ENCODE data around the gene SPDEF.

The SPDEF gene

DNA sequence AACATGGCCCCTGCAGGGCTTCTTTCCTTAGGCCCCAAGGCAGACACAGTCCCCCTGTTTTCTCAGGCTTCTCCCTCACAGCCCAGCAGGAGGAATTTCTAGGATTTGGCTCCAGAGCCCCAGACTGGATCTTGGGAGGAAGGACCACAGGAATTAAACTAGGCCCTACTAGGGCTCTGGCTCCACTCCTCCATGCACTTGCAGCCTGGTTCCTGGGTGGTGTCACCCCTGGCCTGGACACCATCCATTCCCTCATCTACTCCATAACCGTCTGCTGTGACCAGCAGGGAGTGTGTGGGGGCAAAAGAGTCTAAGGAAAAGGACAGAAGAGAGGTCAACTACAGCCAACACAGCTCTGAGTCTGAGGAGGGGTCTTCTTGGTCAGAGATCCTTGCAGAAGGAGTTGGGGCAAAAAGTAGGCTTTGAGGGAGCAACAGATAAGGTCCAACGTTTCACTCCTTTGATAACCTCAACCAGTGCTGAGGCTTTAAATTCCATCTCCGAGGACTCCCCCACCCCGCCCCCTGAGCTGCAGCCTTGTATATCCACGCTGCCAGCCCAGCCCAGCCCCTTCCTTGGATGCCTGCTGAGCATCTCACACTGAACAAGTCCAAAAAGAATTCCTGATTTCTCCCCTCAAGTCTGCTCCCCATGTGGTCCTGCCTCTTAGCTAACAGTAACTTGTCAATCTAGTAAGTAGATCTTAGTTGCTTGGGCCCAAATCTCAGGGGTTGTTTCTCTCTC, 27.9 kb upstream of the SPDEF start:
- DNase-seq (ENCODE audit: low read depth) = no peak

DNA sequence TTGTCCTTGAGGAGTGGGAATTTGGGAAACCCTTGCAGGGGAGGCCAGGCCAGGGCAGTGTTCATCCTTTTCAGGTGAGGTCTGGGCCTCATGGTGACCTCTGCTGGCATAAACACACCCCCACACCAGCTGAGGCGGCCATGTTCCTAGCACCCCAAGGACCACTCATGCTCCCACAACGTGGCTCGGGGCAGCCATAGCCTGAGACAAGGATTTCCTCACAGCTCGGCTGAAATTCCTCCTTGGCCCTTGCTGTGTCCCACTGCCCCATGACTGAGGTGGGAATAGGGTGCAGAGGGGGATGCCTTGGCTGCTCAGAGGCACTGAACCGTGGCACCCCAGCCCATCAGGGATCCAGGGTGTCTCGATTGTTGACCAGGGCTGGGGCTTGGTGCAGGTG, 27.3 kb upstream of the SPDEF start:
- no peak for DNase-seq (ENCODE audit: low read depth)

DNA sequence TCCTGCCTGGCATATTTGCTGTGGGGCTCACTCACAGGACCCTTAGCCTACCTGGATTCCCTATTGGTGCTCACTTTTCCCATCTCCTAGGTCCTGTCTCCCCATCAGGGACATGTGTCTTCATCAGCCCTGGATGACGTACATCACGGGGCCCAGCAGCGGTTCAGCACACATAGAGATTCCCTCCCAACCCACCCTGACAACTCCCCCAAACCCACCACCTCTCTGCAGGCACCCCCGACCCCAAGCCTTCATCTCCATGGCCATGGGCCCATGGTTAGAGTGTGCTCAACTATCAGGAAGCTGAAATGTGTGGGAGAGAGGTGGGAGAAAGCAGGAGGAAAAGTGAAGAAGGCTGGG, 25.4 kb upstream of the SPDEF start:
- no peak for DNase-seq (ENCODE audit: low read depth)

DNA sequence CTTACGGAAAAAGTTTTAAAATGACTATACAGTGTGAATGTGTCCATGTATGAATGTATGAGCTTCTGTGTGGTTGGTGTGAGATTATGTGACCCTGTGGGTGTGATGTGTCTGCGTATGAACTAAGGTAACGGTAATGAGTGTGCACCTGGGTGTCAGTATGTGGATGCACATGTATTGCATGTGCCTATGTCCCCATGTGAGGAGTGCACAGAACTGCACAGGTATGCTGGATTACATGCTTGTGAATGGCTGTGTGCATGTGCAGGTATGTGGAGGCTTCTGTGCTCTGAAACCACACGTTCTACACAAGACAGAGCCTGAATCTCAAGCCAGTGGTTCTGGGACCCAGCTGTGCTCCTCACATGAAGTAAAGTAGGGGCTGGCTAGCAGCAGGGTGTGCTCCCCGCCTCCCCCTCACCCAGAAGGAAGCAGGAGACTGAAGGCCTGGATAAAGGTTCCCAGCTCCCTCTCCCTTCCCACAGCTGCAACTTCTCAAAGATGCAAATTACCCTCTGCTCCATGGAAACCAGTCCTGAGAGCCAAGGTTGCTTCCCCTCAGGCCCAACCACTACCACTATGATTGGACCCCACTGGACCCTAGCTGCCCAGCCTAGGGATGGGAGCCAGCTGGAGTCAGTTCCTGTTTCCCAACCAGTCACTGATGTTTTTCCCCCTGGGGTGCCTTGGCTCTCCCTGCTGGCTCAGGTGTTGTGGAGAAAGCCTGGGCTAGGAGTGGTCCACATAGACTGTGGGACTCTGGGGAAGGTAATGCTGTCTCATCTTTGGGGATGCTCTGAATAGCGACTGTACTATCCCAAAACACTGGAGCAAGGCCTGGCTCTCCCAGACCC, 24.8 kb upstream of the SPDEF start:
- DNase-seq (ENCODE audit: low read depth) = no peak

DNA sequence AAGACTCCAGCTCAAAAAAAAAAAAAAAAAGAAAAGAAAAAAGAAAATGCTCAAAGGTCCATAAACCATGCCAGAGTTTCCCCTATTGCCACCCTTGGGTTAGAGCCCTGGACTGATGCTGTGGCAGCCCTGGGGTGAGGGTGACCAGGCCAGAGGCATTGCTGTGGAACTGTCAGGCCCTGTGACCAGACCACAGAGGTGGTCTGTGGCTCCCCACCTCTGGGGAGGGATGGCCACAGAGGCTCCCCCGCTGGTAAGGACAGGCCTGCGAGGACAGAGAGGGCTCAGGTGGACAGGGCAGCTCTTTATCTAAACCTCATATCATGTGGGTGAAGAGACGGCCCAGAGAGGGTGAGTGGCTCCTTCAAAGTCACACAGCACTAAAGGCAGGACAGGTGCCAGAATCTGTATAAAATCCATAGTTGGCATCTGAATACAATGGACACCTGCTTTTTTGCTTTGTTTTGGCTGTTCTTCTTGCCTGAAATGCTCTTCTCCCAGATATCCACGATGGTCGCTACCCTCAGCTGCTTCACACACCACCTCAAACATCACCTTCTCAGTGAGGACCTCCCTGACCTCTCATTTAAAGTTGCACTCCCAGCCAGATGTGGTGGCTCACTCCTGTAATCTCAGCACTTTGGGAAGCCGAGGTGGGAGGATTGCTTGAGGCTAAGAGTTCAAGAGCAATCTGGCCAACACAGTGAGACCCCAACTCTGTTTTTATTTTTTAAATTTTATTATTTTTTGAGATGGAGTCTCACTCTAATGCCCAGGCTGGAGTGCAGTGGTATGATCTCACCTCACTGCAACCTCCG, 22.5 kb upstream of the SPDEF start:
- no peak for DNase-seq (ENCODE audit: low read depth)

DNA sequence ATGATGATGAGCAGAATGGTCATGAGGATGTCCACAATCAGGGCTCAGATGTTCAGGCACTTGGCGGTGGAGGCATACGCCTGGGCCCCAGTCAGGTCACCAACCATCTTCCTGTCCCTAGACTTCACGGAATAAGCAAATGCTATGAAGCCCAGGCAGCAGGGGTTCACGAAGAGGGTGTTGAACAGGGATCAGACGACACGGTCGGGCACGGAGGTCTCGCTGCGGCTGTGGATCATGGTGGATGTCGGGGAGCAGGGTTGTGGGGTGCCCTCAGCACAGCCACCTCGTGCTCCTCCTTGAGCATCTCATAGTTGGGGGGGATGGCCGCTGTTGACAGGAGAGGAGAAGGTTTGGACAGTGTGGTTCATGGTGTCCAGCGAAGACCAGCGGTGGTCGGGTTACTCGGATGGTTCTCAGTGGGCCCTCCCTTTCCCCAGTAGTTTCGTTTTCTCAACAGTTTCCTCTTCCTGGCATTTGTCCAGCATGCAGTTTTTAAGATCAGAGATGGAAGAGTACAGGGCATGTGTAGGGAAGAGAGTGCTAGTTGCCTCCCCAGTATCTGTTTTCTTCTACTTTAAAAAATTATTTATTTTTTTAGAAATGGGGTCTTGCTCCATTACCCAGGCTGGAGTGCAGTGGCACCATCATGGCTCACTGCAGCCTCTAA, 20.3 kb upstream of the SPDEF start:
- DNase-seq (ENCODE audit: low read depth) = no peak

DNA sequence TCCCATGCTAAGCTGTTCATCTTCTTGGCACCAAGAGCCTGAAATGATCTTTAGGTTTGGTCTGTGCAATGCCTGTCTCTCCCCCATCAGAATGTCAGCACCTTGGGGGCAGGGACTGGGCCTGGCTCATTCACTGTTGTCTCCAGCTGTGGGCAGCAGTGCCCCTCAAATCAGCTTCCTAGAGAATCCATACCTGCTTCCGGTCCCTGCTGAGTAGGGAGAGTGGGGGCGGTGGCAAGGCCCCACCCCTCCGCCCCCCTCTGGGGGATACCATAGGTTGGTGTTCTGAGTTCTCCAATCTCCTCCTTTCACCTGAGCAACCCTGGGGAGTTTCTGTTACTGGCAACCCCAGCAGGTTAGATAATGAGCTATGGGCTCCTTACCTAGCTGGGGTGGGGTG, 19.2 kb upstream of the SPDEF start:
- DNase-seq (ENCODE audit: low read depth) = no peak

DNA sequence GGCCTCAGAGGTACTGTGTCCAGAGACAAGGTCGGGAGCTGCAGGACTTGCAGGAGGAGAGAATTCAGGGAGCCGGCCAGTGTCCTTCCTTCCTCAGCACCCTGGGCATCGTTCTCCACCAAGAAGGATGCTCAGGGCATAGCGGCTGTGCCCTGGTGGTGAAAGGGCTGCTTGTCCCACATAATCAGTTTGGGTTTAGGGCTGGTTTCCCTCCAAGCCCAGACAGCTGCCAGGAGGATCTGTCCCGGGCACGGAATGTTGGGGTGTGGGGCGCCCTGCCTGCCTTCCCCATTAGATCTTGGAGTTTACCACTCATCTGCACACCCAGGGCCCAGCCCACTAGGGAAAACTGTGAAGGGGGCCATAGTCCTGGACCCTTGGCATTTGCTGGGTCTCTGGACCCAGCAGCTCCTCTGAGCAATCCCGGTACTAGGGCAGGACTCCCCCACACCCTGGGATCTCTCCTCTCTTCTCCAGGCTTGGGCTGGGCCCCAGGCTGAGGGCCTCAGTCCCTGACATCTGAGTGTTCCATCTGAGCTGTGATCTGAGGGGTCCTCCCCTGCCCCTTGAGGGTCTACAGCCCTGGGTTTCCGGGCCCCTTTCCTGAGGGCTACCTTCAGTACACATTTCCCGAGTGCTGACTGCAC, 18.6 kb upstream of the SPDEF start:
- DNase-seq (ENCODE audit: low read depth) = no peak

DNA sequence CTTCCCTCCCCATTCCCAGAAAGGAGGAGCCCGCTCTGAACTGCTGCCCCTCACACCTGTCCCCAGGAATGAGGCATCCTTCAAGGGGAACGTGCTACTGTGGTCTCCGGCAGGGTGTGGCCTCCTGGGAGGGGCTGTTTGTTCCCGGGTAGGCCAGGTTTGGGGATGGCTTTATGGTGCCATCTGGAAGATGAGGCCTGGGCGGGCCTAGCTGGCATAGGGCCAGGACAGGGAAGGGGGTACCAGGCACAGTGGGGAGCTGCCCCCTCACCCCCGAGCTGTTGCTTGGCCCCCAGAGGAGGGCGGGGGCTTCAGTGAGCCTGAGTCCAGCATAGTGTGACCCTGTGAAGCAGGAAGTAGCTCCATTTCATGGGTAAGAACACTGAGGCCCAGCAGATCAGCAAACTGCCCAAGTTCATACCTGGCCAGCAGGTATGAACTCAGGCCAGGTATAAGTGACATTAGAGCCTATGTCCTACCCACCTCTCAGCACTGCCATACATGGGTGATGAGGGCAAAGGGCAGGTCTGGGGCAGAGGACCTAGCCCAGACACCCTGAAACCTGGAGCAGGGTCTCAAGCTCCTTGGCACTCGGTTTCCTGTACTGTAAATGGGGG, 17.5 kb upstream of the SPDEF start:
- no peak for DNase-seq (ENCODE audit: low read depth)

DNA sequence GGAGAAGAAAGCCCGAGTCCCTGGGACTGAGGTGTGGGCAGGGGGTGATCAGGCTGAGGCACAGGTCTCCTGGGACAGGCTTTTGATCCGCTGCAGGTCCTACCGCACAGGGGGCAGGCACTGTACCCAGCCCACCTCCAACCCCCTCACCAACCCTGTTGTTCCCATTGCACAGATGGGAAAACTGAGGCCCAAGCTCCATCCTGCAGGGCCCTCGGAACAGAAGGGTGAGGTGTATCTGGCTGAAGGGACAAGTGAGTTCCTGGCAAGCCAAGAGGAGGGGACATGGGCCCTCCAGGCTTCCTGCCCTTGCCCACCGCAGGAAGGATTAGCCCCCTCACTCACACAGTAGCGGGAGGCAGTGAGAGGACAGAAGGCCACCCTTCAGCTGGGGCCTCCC, 16.5 kb upstream of the SPDEF start:
- DNase-seq (ENCODE audit: low read depth) = no peak

DNA sequence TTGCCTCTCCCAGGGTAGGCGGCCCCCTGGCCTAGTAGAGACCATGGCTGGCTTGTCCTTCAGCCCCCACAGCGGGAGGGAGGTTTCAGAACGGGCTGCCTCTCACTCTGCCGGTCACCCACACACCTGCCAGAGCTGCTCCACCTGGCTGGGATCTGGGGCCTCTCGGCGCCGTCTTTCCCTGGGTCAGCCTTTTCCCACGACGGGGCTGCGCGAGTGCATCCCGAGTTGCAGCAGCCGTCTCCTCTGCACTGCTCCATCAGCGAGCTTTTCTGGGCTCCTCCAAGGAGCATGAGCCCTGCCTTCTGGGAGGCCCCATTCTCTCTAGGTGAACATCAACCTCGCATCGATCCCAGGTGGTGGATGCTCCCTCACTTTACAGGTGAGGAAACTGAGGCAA, 15.9 kb upstream of the SPDEF start:
- DNase-seq (ENCODE audit: low read depth) = no peak

DNA sequence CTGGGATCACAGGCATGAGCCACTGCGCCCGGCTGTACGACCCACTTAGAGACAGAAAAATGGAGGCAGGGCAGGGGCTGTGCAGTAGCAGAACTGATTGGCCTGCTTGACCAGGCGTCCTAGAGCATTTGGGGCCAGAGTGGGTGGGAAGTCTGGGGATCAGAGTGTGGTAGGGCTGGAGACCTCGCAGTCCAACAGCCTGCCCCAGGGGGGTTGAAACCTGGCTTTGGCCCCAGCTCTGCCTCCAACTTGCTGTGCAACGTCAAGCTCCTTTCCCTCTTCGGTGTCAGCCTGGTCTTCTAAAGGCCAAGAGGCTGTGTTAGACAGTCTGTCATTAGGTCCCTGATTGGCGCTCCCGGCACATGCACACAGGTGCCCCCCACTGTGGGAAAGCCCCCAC, 15.3 kb upstream of the SPDEF start:
- DNase-seq (ENCODE audit: low read depth) = no peak

DNA sequence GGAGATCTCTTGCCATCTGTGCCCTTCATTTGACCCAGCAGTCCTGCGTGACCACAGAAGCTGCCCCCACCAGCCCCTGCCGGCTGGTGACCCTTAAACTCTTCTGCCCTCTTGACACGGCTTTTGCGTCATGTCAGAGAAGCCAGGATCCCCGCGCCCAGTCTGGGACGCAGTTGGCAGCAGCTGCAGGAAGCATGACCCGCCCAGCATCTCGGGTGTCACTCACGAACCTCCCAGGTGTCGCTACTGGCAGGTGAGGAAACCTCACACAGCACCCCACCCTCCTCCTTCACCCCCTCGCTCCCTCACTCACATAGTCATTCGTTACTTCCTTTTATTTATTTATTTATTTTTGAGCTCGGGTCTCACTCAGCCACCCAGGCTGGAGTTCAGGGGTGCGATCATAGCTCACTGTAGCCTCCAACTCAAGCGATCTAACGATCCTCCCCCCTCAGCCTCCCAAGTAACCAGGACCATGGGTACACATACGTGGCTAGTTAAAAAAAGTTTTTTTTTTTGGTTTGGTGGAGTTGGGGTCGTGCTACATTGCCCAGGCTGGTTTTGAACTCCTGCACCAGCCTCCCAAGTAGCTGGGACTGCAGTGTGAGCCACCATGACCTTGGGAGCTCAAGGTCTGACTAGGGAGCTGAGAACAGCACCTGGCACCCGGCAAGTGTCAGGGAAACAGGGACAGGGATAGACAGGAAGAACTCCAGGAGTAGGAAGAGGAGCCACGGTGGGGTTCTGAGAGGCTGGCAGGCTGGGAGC, 14.1 kb upstream of the SPDEF start:
- no peak for DNase-seq (ENCODE audit: low read depth)

DNA sequence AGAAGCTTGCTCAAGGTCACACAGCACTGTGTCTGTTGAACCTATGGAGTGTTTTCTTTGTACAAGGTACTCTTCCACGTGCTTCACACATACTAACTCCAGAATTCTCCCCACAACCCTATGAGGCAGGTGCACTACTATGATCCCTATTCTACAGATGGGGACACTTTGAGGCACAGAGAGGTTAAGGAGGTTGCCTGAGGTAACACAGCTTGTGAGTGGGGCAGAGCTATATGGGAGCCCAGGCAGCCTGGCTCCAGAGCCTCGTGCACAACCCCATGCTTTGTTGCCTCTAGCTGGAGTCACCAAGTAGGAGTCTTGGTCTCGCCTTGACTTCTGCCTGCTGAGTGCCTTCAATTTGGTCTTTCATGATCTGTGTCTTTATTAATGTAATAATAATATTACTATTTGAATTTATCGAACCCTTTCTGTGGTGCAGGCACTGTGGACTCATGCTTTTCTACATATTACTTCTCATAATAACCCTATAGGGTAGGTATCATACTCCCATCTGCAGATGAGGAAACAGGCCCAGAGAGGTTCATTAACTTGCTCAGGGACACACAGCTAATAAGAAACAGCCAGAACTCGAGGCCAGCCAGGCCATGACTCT, 13.3 kb upstream of the SPDEF start:
- DNase-seq (ENCODE audit: low read depth) = no peak

DNA sequence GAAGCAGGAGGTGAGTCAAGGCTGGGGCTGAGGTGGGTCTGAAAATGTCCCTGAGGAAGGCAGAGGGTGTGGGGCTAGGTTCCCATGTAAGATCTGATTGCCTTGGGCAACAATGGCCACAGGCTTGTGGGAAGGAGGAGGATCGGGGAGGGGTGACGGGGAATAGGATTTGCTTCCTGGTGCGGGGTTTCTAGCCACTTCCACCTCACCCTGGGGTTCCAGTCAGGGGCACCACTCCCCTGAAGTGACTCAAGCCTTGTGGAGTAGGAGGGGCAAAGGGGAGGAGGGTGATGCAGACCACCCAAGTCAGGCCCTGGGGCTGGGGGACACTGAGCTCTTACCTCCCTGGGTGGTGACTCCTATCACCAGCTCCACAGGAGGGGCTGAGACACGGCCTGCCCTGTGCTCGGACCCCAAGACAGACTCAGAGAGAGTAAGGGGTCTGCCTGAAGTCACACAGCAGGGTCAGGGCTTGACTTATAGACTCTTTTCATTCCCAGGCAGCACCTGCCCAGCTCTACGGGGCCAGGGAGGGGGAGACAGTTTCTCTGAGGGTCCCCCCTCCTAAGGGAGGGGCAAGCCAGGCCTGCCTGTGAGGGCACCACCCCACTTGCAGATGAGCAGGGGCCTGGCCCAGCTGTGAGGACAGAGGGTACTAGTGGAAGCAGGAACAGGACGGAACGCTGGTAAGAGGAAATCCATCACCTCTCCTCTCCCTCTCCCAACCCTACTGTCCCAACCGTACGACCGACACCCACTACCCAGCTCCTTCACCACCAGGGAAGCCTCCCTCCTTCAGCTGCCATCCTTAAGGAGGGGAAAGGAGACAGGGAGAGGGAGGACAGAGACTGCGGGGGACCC, 12.4 kb upstream of the SPDEF start:
- DNase-seq (ENCODE audit: low read depth) = no peak

DNA sequence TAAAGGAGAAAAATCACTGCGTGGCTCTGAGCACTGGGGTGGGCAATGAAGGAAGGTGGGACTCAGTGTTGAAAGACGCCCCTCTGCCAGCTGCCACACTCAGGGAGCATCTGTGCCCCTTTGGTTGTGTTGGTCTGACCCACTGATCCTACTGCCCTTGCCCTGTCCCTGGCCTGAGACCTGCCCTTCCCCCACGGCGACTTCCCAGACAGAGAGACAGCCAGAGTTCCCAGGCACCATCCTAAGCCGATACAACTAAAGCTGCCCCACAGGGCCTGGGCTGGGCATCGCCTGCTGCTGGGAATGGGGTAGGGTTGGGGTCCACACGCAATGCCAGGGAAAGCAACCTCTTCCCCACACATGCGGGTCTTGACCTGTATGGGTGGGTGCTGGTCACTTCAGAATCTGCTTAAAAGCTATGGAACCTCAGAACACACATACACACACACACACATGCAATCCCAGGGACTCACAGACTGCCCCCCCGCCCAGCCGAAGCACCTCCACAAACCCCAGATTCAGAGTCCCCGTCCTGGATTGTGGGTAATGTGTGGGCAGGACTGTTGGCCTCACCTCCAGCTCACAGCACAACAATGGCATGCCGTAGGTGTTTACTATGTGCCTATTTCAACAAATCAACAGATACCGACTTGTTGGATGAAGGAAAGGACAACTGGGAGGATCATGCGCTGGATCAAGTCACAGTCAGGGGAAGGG, 10.9 kb upstream of the SPDEF start:
- DNase-seq (ENCODE audit: low read depth) = no peak

DNA sequence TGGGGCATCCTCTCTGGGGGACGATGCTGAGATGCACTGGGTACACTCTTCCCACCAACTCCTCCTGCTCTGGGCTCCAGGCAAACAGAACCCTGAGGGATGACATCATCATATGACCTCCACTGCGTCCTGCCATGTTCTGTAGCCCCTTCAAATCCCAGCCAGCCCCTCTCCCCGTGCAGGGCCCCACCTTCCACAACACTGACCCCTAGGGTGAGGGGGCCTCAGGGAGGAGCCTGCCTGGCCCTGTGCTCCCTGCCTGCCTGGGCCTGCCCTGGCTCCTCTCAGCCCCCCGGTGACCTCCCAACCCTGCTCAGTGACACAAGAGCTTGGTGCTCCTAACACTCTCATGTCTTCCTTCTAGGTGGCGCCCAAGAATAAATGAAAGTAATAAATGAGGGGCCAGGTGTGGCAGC, 9.6 kb upstream of the SPDEF start:
- no peak for DNase-seq (ENCODE audit: low read depth)

DNA sequence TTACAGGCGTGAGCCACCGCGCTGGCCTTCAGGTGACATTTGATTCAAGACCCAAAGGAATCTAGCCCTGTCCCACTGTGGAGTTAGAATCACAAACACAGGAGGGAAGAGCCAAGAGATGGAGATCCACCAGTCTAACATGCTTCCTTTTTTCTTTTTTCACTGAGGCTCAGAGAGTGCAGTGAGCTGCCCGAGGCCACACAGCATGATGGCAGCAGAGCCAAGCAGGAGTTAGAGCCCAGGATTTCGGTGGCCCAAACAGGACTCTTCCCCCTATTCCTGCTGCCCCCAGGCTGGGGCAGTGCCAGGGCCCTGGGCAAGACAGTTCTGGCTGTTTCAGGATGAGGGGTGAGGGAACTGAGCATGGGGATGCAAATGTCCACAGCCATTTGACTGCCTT, 8.1 kb upstream of the SPDEF start:
- no peak for DNase-seq (ENCODE audit: low read depth)

DNA sequence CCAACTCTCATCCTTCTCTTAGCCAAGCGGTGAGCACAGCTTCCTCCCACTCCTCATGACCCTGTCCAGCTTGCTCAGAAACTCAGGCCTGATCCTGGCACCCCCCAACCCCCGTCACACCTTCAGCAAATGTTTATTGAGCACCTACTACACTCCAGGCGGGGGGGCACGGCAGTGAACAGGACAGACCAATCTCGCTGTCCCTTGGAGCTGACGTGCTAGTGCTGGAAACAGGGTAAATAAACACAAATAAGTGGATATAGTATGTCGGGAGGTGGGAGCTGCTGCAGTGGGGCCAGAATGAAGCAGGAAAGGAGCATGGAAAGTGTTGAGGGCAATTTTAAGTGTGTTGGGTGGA, 7.4 kb upstream of the SPDEF start:
- DNase-seq (ENCODE audit: low read depth) = no peak

All from T-helper 22 cell (primary cell).